Bronchial epithelial cell (primary cell): Measurements from ENCODE around the gene COPS6. TPM values are rescaled to one million over a fixed set of nuclear protein-coding genes. Genes with fewer than 3 reads are reported as not detected.
A peak's percentile ranks its signal among the peaks of the same experiment; 100 is the strongest.

Source experiments
- DNase-seq: peaks from one replicate; pipeline ENCODE4 v3.0.0-alpha.2; 2010; ENCODE audit warnings: low read depth
- FAIRE-seq: peaks from 2 replicates; lab custom pipeline; 2011; peaks lifted over from hg19 to GRCh38; lab: Jason Lieb, UNC
- H3K27me3 ChIP-seq: 2 replicates; pipeline ENCODE4 v1.5.1; 2011; ENCODE audit warnings: low read length; ENCODE audit not compliant: control insufficient read depth, insufficient read depth
- H3K36me3 ChIP-seq: 2 replicates; pipeline ENCODE4 v1.5.1; 2011; ENCODE audit warnings: low read length; ENCODE audit not compliant: control insufficient read depth, insufficient read depth
- H3K4me3 ChIP-seq: 2 replicates; pipeline ENCODE4 v1.5.1; 2011; ENCODE audit warnings: mild to moderate bottlenecking, low read depth, low read length, control low read depth
- CTCF ChIP-seq: IDR thresholded peaks from 2 replicates; pipeline ENCODE4 v1.5.1; 2011; ENCODE audit warnings: mild to moderate bottlenecking, moderate library complexity, low read length, control low read depth, inconsistent platforms; ENCODE audit not compliant: insufficient read depth, severe bottlenecking
- total RNA-seq: library from RNA; depleted of rRNA; stranded (reverse); fragments of >200 nt; gene quantifications from 2 replicates; pipeline ENCODE4 v1.2.1, GENCODE V29; 2014

COPS6 gene
- total RNA-seq, 1 donor from 2014 or later: 60.0 TPM

DNA sequence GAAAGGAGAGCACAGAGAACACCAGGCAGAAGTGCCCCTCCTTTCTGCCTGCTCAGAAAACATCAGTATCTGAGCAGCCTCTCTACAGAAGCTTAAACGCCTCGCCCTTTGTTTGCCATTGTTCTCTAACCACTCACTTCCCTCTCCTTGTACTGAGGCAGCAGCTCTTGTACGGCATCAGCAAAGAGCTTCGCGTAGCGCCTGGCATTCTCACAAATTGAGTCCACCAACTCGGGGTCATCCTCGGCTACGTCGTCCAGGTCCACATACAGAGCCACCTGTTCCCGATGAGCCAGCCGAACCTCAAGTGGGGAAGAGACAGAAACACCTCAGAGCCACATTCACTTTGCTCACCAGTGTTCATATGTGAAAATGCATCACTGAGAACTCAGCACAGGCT lies 10.7 kb downstream of the COPS6 start:
- Histone ChIP-seq H3K36me3 (peaks cover 33% of the 10 kb centered on the region), H3K27me3 (no peaks in the 10 kb centered on the region), H3K4me3 (peak overlapping the region; percentile 69)
- no peak for DNase-seq
- TF ChIP-seq CTCF: no peak
- FAIRE-seq: no peak

GRCh38 chr7:100100420-100101015 lies 11.7 kb downstream of the COPS6 start:
- DNase-seq: peak; percentile 81
- no peak for TF ChIP-seq CTCF
- Histone ChIP-seq H3K27me3 (no peaks in the 10 kb centered on the region), H3K4me3 (peak overlapping the region; percentile 69), H3K36me3 (peaks cover 34% of the 10 kb centered on the region)
- no peak for FAIRE-seq

- H3K36me3 ChIP-seq: peaks cover 32% of the 10 kb centered on the region
- FAIRE-seq (no peak), DNase-seq (peak; percentile 92)
- peak within 1 kb of the TSS; percentile 69 for H3K4me3 ChIP-seq
- no peaks in the 10 kb centered on the region for H3K27me3 ChIP-seq
- no peak for TF ChIP-seq CTCF
These were observed 12.5 kb downstream of the COPS6 start, which contains the start of the genes AP4M1 and MCM7 for GRCh38 chr7:100101016-100101862. Gene AP4M1 (plus strand): TSS chr7:100101643. CDS start chr7:100101715, 72 bp downstream. Gene MCM7 (minus strand): TSS chr7:100101397. CDS start chr7:100101294, 103 bp downstream.

DNA sequence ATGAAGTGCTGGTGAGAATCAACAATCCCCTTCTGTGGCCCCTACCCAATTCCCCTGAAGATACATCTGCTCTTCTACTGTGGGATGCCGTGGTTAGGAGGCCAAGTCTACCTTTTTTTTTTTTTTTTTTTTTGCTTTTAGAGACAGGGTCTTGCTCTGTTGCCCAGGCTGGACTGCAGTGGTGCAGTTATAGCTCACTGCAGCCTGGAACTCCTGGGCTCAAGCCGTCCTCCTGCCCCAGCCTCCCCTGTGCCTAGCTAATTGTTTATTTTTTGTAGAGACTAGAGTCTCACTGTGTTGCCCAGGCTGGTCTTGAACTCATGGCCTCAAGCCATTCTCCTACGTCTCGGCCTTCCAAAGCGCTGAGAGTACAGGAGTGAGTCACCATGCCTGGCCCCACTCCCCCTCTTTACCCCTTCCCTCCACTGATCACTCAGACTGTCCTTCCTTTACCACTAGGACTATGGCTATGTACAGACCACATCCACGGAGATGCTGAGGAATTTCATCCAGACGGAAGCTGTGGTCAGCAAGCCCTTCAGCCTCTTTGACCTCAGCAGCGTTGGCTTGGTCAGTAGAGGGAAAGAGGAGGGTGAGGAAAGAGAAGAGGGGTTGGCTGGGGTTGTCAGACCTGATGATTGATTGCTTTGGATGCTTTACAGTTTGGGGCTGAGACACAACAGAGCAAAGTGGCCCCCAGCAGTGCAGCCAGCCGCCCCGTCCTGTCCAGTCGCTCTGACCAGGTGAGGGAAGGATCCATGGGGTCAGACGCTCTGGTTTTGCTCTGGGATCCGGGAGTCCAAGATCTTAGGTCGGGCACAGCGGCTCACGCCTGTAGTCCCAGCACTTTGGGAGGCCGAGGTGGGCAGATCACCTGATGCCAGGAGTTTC lies 14.4 kb downstream of the COPS6 start:
- no peak for TF ChIP-seq CTCF
- no peak for FAIRE-seq
- no peak overlapping the region for H3K4me3 ChIP-seq
- peaks cover 29% of the 10 kb centered on the region for H3K36me3 ChIP-seq
- H3K27me3 ChIP-seq: no peaks in the 10 kb centered on the region
- no peak for DNase-seq

DNA sequence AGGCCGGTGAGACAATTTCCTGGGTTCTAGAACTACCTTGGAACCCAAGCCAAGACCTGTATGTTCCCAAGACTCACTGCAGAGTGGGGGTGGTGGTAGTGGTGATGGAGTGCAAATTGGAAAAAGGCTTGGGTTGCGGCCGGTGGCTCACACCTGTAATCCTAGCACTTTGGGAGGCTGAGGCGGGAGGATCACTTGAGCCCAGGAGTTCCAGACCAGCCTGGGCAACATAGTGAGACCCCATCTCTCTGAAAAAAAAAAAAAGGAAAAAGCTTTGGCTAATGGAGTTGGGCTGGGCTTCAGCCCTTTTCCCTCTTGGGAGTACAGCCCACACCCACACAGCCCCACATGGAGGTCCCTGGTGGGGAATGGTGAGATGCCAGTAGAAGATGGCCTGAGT lies 16.8 kb downstream of the COPS6 start:
- peaks cover 26% of the 10 kb centered on the region for H3K36me3 ChIP-seq
- no peak for FAIRE-seq
- DNase-seq: no peak
- no peak for TF ChIP-seq CTCF
- H3K27me3 ChIP-seq: no peaks in the 10 kb centered on the region
- no peak overlapping the region for H3K4me3 ChIP-seq
